Measurements from ENCODE around the gene ARHGAP31.

ARHGAP31 gene

GRCh38 chr3:119323723-119324085 is 29.5 kb downstream of the ARHGAP31 start:
- Histone ChIP-seq H3K4me3 (ENCODE audit: low read depth, low read length) (peak overlapping the region; percentile 69), H3K36me3 (replicated peaks) (no peaks in the 10 kb centered on the region), H3K27me3 (replicated peaks) (no peaks in the 10 kb centered on the region), H3K27ac (peak overlapping the region; percentile 86)
- in situ Hi-C loops (cut with HindIII; ENCODE audit: low pct_ligation_motif_present, low sequenced_read_pairs), result no loop called here
- no peak for DNase-seq
- no peak for TF ChIP-seq CTCF (IDR thresholded peaks at IDR 0.05; ENCODE audit: low read depth, low read length, missing control alignments)

- no peak overlapping the region for H3K4me3 ChIP-seq (ENCODE audit: low read depth, low read length)
- in situ Hi-C loops (cut with HindIII; ENCODE audit: low pct_ligation_motif_present, low sequenced_read_pairs), result no loop called here
- no peak for DNase-seq
- peaks cover 2% of the 10 kb centered on the region for H3K36me3 ChIP-seq (replicated peaks)
- no peak overlapping the region for H3K27ac ChIP-seq
- no peak for TF ChIP-seq CTCF (IDR thresholded peaks at IDR 0.05; ENCODE audit: low read depth, low read length, missing control alignments)
- H3K27me3 ChIP-seq (replicated peaks), result no peaks in the 10 kb centered on the region
Measured at GRCh38 chr3:119324899-119325298, 30.7 kb downstream of the ARHGAP31 start.

- H3K27me3 ChIP-seq (replicated peaks), result no peaks in the 10 kb centered on the region
- no peak overlapping the region for H3K27ac ChIP-seq
- in situ Hi-C loops (cut with HindIII; ENCODE audit: low pct_ligation_motif_present, low sequenced_read_pairs), result no loop called here
- H3K36me3 ChIP-seq (replicated peaks), result peaks cover 2% of the 10 kb centered on the region
- H3K4me3 ChIP-seq (ENCODE audit: low read depth, low read length), result no peak overlapping the region
- no peak for TF ChIP-seq CTCF (IDR thresholded peaks at IDR 0.05; ENCODE audit: low read depth, low read length, missing control alignments)
- no peak for DNase-seq
Measured at GRCh38 chr3:119326976-119327375, 32.8 kb downstream of the ARHGAP31 start.

- no peaks in the 10 kb centered on the region for H3K27me3 ChIP-seq (replicated peaks)
- TF ChIP-seq CTCF (IDR thresholded peaks at IDR 0.05; ENCODE audit: low read depth, low read length, missing control alignments), result no peak
- peaks cover 2% of the 10 kb centered on the region for H3K36me3 ChIP-seq (replicated peaks)
- no peak for DNase-seq
- H3K4me3 ChIP-seq (ENCODE audit: low read depth, low read length), result no peak overlapping the region
- no peak overlapping the region for H3K27ac ChIP-seq
- in situ Hi-C loops (cut with HindIII; ENCODE audit: low pct_ligation_motif_present, low sequenced_read_pairs), result no loop called here
Measured at GRCh38 chr3:119329551-119329950, 35.4 kb downstream of the ARHGAP31 start.

GRCh38 chr3:119330181-119330580 is 36.0 kb downstream of the ARHGAP31 start:
- no peak for TF ChIP-seq CTCF (IDR thresholded peaks at IDR 0.05; ENCODE audit: low read depth, low read length, missing control alignments)
- DNase-seq, result no peak
- in situ Hi-C loops (cut with HindIII; ENCODE audit: low pct_ligation_motif_present, low sequenced_read_pairs), result no loop called here
- Histone ChIP-seq H3K36me3 (replicated peaks) (peaks cover 2% of the 10 kb centered on the region), H3K27ac (no peak overlapping the region), H3K4me3 (ENCODE audit: low read depth, low read length) (no peak overlapping the region), H3K27me3 (replicated peaks) (no peaks in the 10 kb centered on the region)

- H3K27me3 ChIP-seq (replicated peaks), result no peaks in the 10 kb centered on the region
- no peak for DNase-seq
- H3K36me3 ChIP-seq (replicated peaks), result peaks cover 2% of the 10 kb centered on the region
- no peak for TF ChIP-seq CTCF (IDR thresholded peaks at IDR 0.05; ENCODE audit: low read depth, low read length, missing control alignments)
- in situ Hi-C loops (cut with HindIII; ENCODE audit: low pct_ligation_motif_present, low sequenced_read_pairs), result no loop called here
- no peak overlapping the region for H3K4me3 ChIP-seq (ENCODE audit: low read depth, low read length)
- no peak overlapping the region for H3K27ac ChIP-seq
Measured at GRCh38 chr3:119330858-119331257, 36.7 kb downstream of the ARHGAP31 start.

Measured in brain microvascular endothelial cell (primary cell).